PFSK-1 (cell line): ENCODE data around the gene EMC1.

Experiments used
- FOXP2 ChIP-seq: optimal IDR thresholded peaks from 2 replicates; pipeline ENCODE3; 2011; ENCODE audit warnings: borderline replicate concordance, control low read depth, inconsistent platforms; ENCODE audit not compliant: insufficient read depth; ENCODE audit errors: extremely low read length, extremely low read depth
- POLR2AphosphoS5 ChIP-seq: IDR thresholded peaks from 2 replicates; pipeline ENCODE4 v1.6.1; 2012; ENCODE audit warnings: low read depth, mild to moderate bottlenecking, control low read depth, low read length, moderate library complexity
- REST ChIP-seq, 2 experiments: IDR thresholded peaks; 2 replicates each; pipeline versions ENCODE4 v1.6.1 to v1.8.0; 2011 to 2012; ENCODE audit warnings: low read depth in 2 of 2, low read length in 2 of 2, control low read depth in 1 of 2, inconsistent platforms in 1 of 2, mild to moderate bottlenecking in 1 of 2, moderate library complexity in 1 of 2; ENCODE audit not compliant: insufficient read depth in 1 of 2
- SIN3A ChIP-seq: IDR thresholded peaks from 2 replicates; pipeline ENCODE4 v1.6.1; 2012; ENCODE audit warnings: mild to moderate bottlenecking, low read length, moderate library complexity, borderline replicate concordance; ENCODE audit not compliant: insufficient read depth
- TAF1 ChIP-seq: IDR thresholded peaks from 2 replicates; pipeline ENCODE4 v1.6.1; 2012; ENCODE audit warnings: low read length, control low read depth, borderline replicate concordance; ENCODE audit not compliant: insufficient read depth

Gene EMC1

DNA sequence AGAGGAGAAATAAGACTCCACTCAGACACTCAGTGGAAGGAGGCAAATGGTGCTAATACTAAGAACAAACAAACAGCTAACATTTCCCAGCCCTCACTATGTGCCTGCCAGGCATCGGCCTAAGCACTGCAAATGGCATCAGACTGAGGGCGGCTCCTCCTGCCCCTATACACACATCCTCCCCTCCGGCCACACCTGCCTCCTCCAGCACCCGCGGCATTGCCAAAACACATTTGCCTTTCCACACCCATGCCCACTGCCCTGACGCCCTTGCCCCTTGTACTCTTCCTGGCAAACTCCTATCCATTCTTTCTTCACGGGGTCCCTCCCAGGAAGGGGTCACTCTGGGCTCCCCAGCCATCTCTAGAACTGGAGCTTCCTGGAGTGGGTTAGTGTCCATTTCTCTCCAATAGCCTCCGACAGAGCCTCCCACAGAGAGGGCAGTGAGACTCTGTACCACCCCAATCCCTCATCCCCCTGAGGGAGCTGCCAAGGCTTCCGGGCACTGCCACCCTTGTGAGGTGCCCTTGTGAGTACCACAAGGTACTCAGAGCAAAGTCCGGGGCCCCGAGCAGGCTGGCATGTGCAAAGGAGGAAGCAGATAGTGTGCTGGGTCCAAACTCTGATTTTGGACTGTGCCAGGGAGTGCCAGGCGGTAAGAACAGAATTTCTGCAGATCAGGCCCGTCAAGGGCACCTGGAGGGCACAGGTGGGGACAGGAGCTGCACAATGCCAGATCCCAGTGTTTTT lies 36.3 kb upstream of the EMC1 start:
- TF ChIP-seq REST (IDR thresholded peaks at IDR 0.05; ENCODE audit: insufficient read depth in 1 of 2, low read depth in 2 of 2, low read length in 2 of 2) (no peak), FOXP2 (no peak), POLR2AphosphoS5 (no peak), TAF1 (no peak), SIN3A (no peak)

DNA sequence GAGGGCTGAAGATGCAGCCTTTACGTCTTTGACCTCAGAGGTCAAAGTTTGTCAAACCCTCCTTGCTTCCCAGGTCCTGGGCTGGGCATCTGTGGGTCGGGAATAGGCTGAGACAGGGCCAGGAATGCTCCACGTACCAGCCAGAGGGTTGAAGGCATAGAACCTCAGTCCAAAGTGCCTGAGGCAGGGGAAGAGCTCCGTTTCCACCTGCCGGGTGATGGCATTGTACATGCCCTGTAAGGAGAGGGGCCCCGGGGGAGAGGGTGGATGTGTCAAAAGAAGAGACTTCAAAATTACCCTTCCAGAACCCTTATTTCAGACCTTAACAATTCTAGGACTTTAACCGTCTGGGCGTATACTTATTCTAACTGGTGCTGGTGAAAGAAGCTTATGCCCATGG lies 33.6 kb upstream of the EMC1 start:
- TF ChIP-seq FOXP2 = no peak
- TF ChIP-seq POLR2AphosphoS5 = no peak
- no peak for TF ChIP-seq TAF1
- no peak for TF ChIP-seq SIN3A
- TF ChIP-seq REST (IDR thresholded peaks at IDR 0.05; ENCODE audit: insufficient read depth in 1 of 2, low read depth in 2 of 2, low read length in 2 of 2) = no peak

DNA sequence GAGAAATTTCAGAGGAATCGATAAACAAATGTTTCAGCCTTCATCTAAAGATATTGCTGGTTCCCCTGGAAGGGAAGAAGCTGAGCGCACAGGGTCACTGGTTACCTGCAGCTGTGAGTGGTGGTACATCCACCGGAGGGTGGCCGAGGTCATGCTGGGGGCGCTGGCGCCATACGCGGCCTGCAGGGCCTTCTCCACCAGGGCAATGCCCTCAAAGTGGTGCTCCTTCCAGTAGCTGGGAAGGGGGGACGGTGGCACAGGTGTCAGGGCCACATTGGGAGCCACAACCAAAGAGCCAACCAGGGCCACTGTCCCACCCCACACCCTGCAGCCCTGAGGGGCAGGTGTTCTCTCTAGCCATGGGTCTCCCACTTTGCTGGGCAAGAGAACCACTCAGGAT lies 32.6 kb upstream of the EMC1 start:
- no peak for TF ChIP-seq FOXP2
- TF ChIP-seq REST (IDR thresholded peaks at IDR 0.05; ENCODE audit: insufficient read depth in 1 of 2, low read depth in 2 of 2, low read length in 2 of 2) = no peak
- no peak for TF ChIP-seq POLR2AphosphoS5
- TF ChIP-seq TAF1 = no peak
- TF ChIP-seq SIN3A = no peak

DNA sequence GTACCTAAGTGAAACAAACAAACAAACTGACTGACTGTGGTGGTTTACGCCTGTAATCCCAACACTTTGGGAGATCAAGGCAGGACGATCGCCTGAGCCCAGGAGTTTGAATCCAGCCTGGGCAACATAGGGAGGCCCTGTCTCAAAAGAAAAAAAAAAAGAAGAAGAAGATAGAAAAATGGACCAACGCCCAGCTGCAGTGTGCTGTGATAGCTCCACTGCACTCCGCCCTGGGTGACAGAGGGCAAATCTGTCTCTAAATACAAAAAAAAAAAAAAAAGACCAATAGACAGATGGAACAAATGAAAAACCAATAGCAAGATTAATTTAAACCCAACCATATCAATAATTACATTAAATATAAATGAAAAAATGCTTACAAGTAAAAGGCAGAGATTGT lies 23.3 kb upstream of the EMC1 start:
- TF ChIP-seq FOXP2 (no peak), POLR2AphosphoS5 (no peak), SIN3A (no peak), REST (IDR thresholded peaks at IDR 0.05; ENCODE audit: insufficient read depth in 1 of 2, low read depth in 2 of 2, low read length in 2 of 2) (no peak), TAF1 (no peak)

DNA sequence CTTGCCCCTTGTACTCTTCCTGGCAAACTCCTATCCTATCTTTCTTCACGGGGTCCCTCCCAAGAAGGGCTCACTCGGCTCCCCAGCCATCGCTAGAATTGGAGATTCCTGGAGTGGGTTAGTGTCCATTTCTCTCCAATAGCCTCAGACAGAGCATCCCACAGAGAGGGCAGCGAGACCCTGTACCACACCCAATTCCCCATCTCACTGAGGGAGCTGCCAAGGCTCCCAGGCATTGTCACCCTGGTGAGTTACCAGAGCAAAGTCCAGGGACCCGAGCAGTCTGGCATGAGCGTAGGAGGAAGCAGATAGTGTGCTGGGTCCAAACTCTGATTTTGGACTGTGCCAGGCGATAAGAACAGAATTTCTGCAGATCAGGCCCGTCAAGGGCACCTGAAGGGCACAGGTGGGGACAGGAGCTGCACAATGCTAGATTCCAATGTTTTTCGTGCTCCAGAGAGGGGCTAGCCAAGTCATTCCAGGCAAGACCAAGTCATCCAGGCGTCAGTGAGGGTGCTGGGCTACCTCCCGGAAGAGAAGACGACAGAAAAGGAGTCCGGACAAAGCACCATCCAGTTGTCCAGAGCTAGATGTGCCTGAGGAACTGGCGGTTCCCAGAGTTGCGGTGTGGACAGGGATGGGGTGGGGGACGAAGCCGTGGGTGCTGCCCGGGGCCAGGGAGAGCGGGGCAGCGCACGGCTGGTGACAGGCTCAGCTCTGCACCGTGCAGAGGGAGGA lies 22.0 kb upstream of the EMC1 start:
- TF ChIP-seq SIN3A = no peak
- TF ChIP-seq POLR2AphosphoS5 = no peak
- no peak for TF ChIP-seq FOXP2
- TF ChIP-seq TAF1 = no peak
- no peak for TF ChIP-seq REST (IDR thresholded peaks at IDR 0.05; ENCODE audit: insufficient read depth in 1 of 2, low read depth in 2 of 2, low read length in 2 of 2)
